Spinal cord (tissue), 10 donors: ENCODE data around the gene MPLKIP. TPM values are rescaled to one million over a fixed set of nuclear protein-coding genes. Genes with fewer than 3 reads are reported as not detected.
A peak's percentile ranks its signal among the peaks of the same experiment; 100 is the strongest.

Experiments used
- DNase-seq, 6 donors: peaks; one replicate each; pipeline versions ENCODE4 v3.0.0 to v3.0.0-alpha.2; 2013 to 2015; ENCODE audit warnings: low spot score in 6 of 6, low read depth in 4 of 6
- H3K27ac ChIP-seq: one replicate; pipeline ENCODE4 v1.5.1; 2013; ENCODE audit warnings: low read depth, low read length, control low read depth
- H3K27me3 ChIP-seq: one replicate; pipeline ENCODE4 v1.6.1; 2013; ENCODE audit warnings: low read length; ENCODE audit not compliant: control insufficient read depth, insufficient read depth
- H3K36me3 ChIP-seq: one replicate; pipeline ENCODE4 v1.6.1; 2013; ENCODE audit warnings: low read length; ENCODE audit not compliant: control insufficient read depth, insufficient read depth
- H3K4me1 ChIP-seq: one replicate; pipeline ENCODE4 v1.6.1; 2013; ENCODE audit warnings: low read length; ENCODE audit not compliant: control insufficient read depth, insufficient read depth
- H3K4me3 ChIP-seq: one replicate; pipeline ENCODE4 v1.5.1; 2013; ENCODE audit warnings: low read depth, low read length, control low read depth
- H3K9me3 ChIP-seq: one replicate; pipeline ENCODE4 v1.6.1; 2013; ENCODE audit warnings: low read length; ENCODE audit not compliant: control insufficient read depth, insufficient read depth
- WGBS: methylation state at CpG from one replicate; pipeline ENCODE4 v1.1.5; 2013; ENCODE audit warnings: missing lambda C conversion rate; ENCODE audit not compliant: insufficient coverage; 5-methylcytosine and 5-hydroxymethylcytosine counted together
- polyA plus RNA-seq, 2 donors: library from polyadenylated mRNA; unstranded; fragments of 120-200 nt; gene quantifications; one replicate each; pipeline ENCODE4 v1.2.1, GENCODE V29; 2013; ENCODE audit not compliant: insufficient read length in 2 of 2
- total RNA-seq, 2 donors: library from RNA; depleted of rRNA in 1 of 2; stranded (reverse); fragments of 120-200 nt in 1 of 2; fragments of >200 nt in 1 of 2; gene quantifications; one replicate each; pipeline versions ENCODE4 v1.2.3 to v1.2.4, GENCODE V29; 2013 to 2014
- donor health status: healthy.

MPLKIP gene
- total and polyA plus RNA-seq, 4 donors, result 11.2 to 43.5 (median 28.1) TPM

- Histone ChIP-seq H3K36me3 (no peaks in the 10 kb centered on the region), H3K4me3 (no peak overlapping the region), H3K27ac (no peak overlapping the region), H3K27me3 (no peaks in the 10 kb centered on the region), H3K4me1 (no peaks in the 10 kb centered on the region), H3K9me3 (no peaks in the 10 kb centered on the region)
- WGBS, result 90% methylated on average over 2 of the region's 4 CpGs
- no peak for DNase-seq
These were observed 28.4 kb downstream of the MPLKIP start for GRCh38 chr7:40105879-40106473.

GRCh38 chr7:40102897-40103296 is 31.5 kb downstream of the MPLKIP start:
- Histone ChIP-seq H3K27ac (no peak overlapping the region), H3K9me3 (no peaks in the 10 kb centered on the region), H3K4me3 (no peak overlapping the region), H3K27me3 (no peaks in the 10 kb centered on the region), H3K4me1 (no peaks in the 10 kb centered on the region), H3K36me3 (no peaks in the 10 kb centered on the region)
- WGBS, result no CpG with 5 or more reads among the region's 2 CpGs
- no peak for DNase-seq

- Histone ChIP-seq H3K4me1 (no peaks in the 10 kb centered on the region), H3K4me3 (no peak overlapping the region), H3K27ac (no peak overlapping the region), H3K36me3 (no peaks in the 10 kb centered on the region), H3K9me3 (no peaks in the 10 kb centered on the region), H3K27me3 (no peaks in the 10 kb centered on the region)
- no peak for DNase-seq
- WGBS, result no CpG with 5 or more reads among the region's 3 CpGs
These were observed 33.2 kb downstream of the MPLKIP start for GRCh38 chr7:40101201-40101600.

- Histone ChIP-seq H3K4me1 (no peaks in the 10 kb centered on the region), H3K27ac (no peak overlapping the region), H3K27me3 (no peaks in the 10 kb centered on the region), H3K36me3 (no peaks in the 10 kb centered on the region), H3K9me3 (no peaks in the 10 kb centered on the region), H3K4me3 (no peak overlapping the region)
- WGBS, result no CpG with 5 or more reads among the region's 4 CpGs
- no peak for DNase-seq
These were observed 34.6 kb downstream of the MPLKIP start for GRCh38 chr7:40099837-40100236.

GRCh38 chr7:40098810-40099209 is 35.6 kb downstream of the MPLKIP start:
- H3K27me3 ChIP-seq, result no peaks in the 10 kb centered on the region
- DNase-seq, result no peak
- no peaks in the 10 kb centered on the region for H3K9me3 ChIP-seq
- H3K36me3 ChIP-seq, result peaks cover 4% of the 10 kb centered on the region
- H3K4me1 ChIP-seq, result no peaks in the 10 kb centered on the region
- H3K27ac ChIP-seq, result no peak overlapping the region
- no peak overlapping the region for H3K4me3 ChIP-seq

GRCh38 chr7:40097728-40098127 is 36.7 kb downstream of the MPLKIP start:
- peaks cover 4% of the 10 kb centered on the region for H3K36me3 ChIP-seq
- no peaks in the 10 kb centered on the region for H3K27me3 ChIP-seq
- no peak overlapping the region for H3K27ac ChIP-seq
- no peaks in the 10 kb centered on the region for H3K9me3 ChIP-seq
- no peaks in the 10 kb centered on the region for H3K4me1 ChIP-seq
- no CpG with 5 or more reads among the region's 2 CpGs for WGBS
- H3K4me3 ChIP-seq, result no peak overlapping the region
- peak in 1 of 6 donors; percentile 12 for DNase-seq

GRCh38 chr7:40095695-40096327 is 38.6 kb downstream of the MPLKIP start:
- H3K4me1 ChIP-seq, result no peaks in the 10 kb centered on the region
- peaks cover 4% of the 10 kb centered on the region for H3K36me3 ChIP-seq
- H3K4me3 ChIP-seq, result no peak overlapping the region
- no peak for DNase-seq
- no peaks in the 10 kb centered on the region for H3K27me3 ChIP-seq
- no peaks in the 10 kb centered on the region for H3K9me3 ChIP-seq
- no CpG with 5 or more reads among the region's 1 CpG for WGBS
- no peak overlapping the region for H3K27ac ChIP-seq

- Histone ChIP-seq H3K9me3 (no peaks in the 10 kb centered on the region), H3K4me1 (no peaks in the 10 kb centered on the region), H3K4me3 (no peak overlapping the region), H3K27me3 (no peaks in the 10 kb centered on the region), H3K36me3 (peaks cover 8% of the 10 kb centered on the region), H3K27ac (no peak overlapping the region)
- no peak for DNase-seq
- no CpG with 5 or more reads among the region's 1 CpG for WGBS
These were observed 39.2 kb downstream of the MPLKIP start for GRCh38 chr7:40095230-40095629.

GRCh38 chr7:40093631-40094350 is 40.6 kb downstream of the MPLKIP start:
- WGBS, result 100% methylated on average over 7 of the region's 8 CpGs
- Histone ChIP-seq H3K36me3 (peaks cover 12% of the 10 kb centered on the region), H3K4me1 (no peaks in the 10 kb centered on the region), H3K27ac (no peak overlapping the region), H3K27me3 (no peaks in the 10 kb centered on the region), H3K4me3 (no peak overlapping the region), H3K9me3 (no peaks in the 10 kb centered on the region)
- DNase-seq, result no peak

- no peak for DNase-seq
- H3K27ac ChIP-seq, result no peak overlapping the region
- H3K4me3 ChIP-seq, result no peak overlapping the region
- no peaks in the 10 kb centered on the region for H3K4me1 ChIP-seq
- H3K9me3 ChIP-seq, result no peaks in the 10 kb centered on the region
- H3K27me3 ChIP-seq, result no peaks in the 10 kb centered on the region
- no CpG with 5 or more reads among the region's 2 CpGs for WGBS
- peaks cover 15% of the 10 kb centered on the region for H3K36me3 ChIP-seq
These were observed 42.2 kb downstream of the MPLKIP start for GRCh38 chr7:40092182-40092581.
